HT1080 (cell line): ENCODE data around the gene PRKCSH. TPM values are rescaled to one million over a fixed set of nuclear protein-coding genes. Genes with fewer than 3 reads are reported as not detected.
"Not testable (repeated sequence)": the region's sequence is repeated elsewhere in the genome, so short reads cannot be mapped to it uniquely, and the experiment has no call there.

Source experiments
- DNase-seq: peaks from one replicate; pipeline ENCODE4 v3.0.0-alpha.2; 2015; ENCODE audit warnings: low read depth
- total RNA-seq: library from RNA; depleted of rRNA; stranded (reverse); fragments of >200 nt; shearing (Covaris generic); gene quantifications from 2 replicates; pipeline ENCODE4 v1.2.3, GENCODE V29; 2014

The PRKCSH gene
- total RNA-seq, 1 experiment from 2014 or later: 159 TPM

DNA sequence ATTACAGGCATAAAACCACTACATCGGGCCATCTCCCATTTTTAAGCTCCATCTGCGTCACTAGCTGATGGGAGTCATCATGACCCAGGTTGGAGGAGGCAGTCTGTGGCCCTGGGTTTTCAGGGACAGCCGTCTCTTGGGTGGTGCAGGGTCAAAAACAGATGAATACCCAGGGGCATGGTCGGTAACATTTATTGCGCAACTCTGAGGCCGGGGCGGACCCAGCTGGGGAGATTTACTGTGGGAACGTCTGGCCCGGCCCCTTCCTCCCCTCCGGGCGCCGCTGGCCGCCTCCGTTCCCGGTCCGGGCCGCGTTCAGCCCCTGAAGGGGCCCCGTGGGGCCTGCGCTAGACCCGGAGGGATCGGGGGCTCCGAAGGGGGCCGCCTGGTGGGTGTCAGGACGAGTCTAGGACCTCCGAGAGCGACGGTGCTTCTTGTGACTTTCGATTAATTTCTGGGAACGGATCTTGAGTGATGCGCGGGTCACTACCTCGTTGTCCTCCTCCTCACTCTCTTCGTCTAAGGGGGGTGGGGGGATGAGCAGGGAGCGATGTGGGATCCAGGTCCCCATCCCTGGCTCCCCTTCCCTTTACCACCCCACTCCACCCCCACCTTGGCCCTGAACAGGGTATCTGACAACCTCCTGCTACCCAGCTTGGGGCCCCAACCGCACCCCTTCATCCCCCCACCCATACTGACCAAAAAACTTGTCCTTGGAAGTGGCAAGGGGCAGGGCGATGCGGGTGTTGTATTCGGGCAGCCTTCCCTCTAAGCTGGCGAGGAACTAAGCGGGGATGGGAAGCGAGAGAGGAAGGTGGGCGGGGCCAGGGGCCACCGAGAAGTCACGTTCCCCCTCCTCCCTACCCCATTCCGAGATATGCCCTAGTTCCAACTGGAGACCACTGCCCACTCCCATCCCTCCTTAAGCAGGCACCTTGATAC, 14.7 kb upstream of the PRKCSH start:
- no peak for DNase-seq

DNA sequence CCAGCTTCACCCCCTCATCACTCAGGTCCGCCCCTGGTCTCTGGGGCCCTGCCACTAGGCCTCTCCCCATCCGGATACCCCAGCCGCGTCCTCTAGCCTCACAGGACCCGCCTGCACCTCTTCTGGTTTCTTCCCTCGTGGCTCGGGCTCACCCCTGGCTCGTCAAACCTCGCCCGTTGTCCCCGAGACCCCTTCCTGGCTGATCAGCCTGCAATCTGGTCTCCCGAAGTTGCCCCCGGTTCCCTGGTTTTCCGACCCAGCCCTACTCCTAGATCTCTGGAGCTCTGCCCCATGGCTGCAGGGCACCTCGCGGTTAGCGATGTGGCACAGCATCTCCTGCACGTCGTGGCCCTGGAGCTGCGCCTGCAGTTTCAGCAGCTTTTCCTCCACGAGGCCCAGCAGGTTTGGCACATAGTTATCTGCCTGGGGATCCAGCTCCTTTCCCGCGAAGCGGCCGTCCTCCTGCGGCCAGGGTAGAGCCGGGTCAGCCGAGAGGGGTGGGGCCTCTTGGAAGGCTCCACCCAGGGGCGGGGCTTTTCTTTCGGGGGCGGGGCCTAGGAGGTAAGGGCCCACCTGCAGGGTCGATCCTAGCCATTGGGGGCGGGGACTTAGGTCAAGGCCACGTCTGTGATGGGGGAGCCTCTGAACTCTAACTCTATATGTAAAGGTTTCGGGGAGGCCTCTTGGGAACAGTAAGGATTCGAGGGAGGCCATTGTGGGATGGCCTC, 13.9 kb upstream of the PRKCSH start:
- DNase-seq: no peak

DNA sequence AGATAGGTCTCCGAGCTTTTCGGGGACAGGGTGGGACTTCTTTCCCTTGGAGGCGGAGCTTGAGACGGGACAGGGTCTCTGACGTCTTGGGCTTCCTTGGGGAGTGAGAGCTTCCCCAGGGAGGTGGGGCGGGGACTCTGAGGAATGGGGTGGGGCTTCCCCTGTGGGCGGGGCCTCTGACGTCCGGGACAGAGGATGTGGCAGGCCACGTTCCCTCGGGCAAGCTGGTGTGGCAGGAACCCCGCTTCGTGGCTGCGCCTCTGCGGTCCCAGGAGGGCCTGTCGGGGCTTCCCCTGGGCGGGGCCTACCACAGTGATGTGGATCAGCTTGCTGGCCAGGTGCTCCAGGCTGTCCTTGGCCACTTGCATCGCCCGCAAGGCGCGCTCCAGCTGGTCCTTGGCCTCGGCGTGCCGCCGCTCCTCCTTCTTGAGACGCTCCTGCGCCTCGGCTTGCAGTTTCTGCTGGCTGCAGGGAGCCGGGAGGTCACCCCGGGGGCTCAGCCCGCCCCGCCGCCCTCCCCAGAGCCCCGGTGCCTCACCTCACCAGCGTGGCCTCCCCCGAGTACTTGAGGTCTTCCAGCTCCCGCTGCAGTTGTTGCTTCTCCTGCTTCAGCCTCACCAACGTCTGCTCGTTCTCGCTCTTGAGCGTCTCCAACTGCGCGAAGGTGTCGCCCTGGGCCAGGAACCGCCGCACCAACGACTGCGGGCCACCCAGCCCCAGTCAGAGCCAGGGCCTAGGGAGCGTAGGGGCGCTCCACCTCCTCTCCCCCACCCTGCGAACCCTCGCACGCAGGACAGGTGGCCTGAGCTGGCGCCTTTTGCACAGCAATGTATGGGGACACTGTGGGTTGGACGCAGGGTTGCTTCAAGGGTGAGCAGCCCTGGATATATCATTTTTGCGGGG, 13.0 kb upstream of the PRKCSH start:
- no peak for DNase-seq

DNA sequence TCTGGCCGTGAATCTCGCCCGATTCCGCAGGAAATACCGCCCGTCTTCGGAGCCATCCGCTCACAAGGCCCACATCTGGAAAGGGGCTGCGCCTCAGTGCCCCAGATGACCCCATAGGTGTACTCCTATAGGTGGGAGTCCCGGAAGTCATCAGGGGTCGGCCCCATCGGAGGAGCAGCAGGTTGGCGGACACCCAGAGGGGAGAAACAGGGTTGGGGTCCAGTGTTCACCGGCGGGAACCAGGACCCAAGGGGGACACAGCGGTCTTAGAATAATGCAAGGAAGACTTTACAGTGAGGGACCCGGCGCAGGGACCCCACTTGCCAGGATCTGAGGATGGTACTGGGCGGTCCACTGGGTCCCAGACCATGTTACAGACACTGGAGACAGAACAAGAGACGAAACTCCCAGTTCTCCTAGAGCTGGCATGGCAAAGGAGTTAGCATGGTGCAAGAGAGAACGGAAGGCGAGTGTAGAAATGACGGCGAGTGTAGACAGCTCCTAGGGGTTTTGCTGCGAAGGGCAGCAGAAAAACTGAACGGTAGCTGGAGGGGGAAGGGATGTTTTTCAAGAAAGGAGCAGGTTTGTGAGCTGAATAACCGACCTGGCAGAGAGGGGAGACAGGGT, 12.2 kb upstream of the PRKCSH start:
- DNase-seq: no peak

DNA sequence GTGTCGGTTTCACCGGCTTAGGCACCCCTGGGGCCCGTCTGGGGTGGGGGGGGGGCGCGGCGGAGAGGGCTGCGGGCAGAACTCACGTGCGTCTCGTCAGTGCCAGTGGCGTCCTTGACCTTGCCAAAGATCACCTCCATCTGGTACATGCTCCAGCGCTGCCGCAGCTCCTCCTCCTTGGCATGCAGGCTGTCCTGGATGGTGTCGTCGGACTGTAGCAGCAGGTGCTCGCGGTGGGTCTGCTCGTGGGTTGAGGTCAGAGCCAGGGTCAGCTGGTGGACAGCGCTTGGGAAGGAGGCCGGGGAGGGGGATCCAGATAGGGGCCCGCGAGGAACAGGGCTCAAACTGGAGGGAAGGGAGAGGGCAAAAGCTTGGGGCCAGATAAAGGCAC, 11.6 kb upstream of the PRKCSH start:
- DNase-seq: no peak

DNA sequence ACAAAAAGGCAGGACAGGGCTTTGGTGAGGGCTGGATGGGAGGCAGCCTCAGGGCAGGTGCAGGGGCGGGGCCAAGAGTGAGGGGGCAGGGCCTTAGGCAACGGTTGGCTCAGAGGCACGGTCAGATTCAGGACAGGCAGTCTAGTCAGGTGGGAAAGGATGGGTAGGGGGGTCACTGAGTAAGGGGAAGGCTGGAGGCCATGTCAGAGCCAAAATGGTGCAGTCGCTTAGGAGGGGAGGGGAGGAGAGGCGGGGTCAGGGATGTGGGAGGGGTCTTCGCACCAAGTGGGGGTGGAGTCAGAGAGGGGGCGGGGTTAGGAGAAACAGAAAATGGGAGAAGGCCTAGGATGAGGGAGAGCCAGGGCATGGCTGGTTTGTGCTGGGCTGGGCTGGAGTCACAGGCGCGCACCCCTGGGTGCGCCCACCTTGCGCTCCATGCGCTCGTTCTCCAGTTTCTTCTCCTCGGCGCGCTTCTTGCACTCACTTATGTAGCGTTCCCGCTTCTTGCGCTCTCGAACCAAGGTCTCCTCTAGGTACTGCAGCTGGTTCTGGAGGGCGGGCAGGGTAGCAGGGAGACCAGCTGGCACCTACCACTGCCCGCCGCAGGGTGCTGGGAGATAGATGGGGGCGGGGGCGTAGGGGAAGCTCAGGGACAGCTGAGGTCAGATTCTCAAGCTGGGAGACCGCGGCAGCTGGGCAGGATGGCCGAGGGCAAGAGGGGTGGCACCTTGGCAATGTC, 9.5 kb upstream of the PRKCSH start:
- DNase-seq: no peak

DNA sequence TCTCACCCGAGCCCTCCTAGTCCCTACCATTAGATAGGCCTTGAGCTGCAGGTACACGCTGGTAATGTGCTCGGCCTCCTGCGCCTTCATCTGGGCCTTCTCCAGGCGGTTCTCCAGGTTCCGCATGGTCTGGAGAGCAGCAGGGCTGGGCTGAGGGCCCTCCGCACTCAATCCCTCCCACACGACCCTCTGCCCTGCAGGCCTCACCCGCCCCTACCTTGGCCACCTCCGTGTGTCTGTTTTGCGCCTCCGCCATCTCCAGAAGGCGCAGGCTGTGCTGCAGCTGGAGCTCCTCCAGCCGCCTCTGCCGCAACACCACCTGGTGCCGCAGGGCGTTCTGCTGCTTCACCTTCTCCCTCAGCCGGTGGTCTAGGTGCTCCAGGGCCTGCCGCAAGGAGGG, 8.8 kb upstream of the PRKCSH start:
- no peak for DNase-seq

DNA sequence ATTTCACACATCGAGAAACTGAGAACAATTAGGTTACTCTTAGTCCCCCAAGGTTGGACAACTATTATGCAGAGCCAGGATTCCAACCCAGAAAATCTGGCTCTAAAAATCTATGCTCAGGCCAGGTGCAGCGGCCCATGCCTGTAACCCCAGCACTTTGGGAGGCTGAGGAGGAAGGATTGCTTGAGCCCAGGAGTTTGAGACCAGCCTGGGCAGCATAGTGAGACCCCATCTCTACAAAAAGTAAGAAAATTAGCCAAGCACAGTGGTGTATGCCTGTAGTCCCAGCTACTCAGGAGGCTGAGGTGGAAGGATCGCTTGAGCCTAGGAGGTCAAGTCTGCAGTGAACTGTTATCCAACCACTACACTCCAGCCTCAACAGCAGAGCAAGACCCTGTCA, 1.9 kb upstream of the PRKCSH start:
- not testable (repeated sequence) for DNase-seq

DNA sequence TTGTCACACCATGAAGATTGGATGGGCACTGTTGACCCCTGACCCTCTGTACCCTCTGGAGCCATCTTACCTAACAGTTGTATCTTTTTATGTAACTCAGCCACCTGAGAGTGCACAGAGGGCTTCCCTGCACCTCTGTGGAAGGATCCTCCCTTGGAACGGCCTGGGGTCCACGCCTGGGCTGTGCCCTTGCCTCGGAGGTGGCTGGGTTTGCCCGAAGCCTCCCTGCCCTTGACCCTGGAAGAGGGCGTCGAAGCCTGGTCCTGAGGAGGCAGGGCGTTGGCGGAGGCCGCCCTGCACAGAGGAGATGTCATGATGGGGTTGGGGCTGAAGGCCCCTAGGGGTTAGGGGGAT, 755 bp upstream of the PRKCSH start:
- DNase-seq: no peak

DNA sequence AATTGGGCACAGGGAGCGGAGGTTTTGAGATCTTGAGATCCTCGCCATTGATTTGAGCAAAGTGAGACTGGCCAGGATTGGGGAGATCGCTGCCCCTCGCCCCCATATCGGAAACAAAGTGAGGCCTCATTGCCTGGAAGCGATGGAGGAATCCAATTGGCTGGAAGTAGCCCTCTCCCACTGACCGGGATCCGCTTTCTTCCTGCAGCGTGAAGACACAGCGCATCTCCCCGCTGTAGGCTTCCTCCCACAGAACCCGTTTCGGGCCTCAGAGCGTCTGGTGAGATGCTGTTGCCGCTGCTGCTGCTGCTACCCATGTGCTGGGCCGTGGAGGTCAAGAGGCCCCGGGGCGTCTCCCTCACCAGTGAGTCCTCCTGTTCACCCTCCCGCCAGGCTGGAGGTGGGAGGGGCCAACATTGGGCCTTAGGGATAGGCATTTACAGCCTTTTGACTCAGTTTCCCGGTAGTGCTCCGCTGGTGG, 438 bp downstream of the PRKCSH start:
- no peak for DNase-seq

DNA sequence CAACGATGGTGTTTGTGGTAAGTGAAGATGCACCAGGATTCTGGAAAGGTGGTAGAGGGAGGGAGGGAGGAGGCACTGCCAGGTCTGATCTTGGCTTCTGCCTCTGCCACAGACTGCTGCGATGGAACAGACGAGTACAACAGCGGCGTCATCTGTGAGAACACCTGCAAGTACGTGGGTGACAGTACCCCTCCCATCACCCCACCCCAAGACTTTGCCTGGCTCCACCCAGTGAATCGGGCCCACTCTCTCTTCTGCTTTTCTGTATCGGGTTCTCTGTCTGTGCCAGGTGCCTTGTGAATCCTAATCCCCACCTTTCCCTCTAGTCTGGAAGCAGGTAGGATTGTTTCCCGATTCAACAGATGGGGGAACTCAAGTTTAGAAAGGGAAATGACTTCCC, 2.5 kb downstream of the PRKCSH start:
- no peak for DNase-seq

DNA sequence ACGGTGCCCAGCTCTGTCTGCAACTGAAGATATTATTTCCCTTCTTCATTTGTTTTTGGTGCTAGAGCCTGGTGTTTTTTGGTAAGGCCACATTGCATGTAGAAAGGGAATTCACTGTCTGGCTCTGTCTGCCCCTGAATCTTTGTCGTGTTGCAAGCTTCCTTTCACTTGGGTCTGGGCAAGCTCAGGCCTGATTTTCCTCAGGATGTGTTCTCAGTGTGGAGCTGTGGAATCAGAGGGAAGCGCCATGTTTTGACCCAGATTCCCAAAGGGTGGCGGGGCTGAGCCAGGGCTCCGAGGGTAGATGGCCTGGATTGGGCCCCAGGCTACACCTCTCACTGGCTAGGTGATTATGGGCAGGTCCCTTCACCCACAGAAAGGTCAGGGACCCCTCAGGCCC, 8.6 kb downstream of the PRKCSH start:
- DNase-seq: no peak

DNA sequence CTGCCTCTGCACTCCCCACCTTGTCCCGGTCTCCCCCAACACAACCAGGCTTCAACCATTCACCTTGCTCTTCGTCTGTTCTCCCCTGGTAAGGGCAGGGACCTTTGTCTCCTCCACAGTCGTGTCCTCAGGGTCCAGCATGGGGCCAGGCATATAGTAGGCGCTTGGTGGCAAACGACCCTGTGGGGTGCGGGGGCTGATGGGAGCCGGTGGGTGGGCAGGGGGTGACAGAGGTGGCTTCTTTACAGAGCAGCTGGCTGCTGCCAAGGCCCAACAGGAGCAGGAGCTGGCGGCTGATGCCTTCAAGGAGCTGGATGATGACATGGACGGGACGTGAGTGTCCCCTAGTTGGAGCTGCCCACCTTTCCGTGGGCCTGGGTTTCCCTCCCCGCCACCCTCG, 9.7 kb downstream of the PRKCSH start:
- DNase-seq: no peak

DNA sequence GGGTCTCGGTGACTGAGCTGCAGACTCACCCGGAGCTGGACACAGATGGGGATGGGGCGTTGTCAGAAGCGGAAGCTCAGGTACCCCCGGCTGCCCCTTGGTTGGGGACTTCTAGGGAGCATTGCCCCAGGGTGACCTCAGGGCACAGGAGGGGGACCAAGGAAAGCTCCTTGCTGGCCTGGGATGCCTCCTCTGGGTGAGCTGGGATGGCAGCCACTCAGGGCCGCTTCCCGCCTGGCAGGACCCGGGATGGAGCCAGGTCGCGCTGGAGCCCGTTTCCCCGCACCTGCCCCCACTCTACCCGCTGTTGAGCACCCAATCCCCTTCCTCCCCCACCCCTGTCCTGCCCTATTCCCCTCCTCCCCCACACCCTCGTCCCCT, 10.8 kb downstream of the PRKCSH start:
- DNase-seq: no peak

DNA sequence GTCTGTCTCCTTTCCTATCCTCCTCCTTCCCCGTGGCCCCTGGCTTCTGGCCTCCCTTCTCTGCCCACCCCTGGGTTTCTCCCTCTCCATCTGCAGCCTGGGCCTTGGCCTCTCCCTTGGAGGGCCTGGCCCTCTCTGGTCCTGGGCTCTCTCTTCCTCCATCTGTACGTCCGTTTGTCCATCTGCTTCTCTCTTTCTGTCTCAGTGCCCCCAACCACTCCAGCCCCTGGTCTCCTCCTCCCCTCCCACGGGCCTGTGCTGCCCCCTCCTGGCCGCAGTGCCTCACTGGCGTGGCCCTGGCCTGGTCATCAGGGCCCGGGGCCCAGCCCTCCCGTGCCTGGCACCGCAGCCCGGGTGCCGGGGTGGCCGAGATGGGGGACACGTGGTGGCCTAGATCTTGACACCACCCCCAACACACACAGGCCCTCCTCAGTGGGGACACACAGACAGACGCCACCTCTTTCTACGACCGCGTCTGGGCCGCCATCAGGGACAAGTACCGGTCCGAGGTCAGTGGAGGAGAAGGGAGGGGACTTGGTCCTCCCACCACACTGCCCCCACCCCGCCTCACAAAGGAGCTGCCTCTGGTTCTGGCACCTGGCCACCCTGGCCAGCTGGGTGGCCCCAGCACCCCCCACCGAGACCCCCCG, 11.3 kb downstream of the PRKCSH start:
- no peak for DNase-seq

DNA sequence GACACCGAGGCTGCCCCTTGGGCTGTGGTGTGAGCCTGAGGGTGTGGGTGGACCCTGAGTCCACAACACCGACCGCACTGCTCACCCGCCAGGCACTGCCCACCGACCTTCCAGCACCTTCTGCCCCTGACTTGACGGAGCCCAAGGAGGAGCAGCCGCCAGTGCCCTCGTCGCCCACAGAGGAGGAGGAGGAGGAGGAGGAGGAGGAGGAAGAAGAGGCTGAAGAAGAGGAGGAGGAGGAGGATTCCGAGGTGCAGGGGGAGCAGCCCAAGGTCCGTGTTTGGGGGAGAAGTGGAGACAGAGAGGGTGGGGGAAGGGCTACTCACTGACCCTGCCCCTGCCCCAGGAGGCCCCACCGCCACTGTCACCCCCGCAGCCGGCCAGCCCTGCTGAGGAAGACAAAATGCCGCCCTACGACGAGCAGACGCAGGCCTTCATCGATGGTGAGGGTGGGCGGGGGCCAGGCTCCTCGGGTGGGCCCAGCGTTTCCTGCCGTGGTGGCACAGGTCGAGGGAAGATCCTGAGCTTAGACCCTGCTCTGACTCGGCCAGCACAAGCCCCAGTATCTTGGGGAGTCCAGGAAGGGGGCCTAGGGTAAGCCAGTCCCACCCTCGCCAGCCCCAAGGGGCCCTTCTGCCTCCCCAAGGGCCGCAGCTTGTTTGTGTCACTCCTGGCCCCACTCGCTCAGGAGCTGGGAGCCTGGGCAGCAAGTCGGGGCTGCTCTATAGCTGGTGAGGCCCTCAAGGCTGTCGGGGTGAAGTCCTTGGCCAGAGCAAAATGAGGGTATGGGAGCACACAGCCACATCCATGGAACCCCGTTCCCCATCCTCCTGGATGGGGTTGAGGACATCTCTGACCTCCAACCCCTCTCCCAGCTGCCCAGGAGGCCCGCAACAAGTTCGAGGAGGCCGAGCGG, 12.2 kb downstream of the PRKCSH start:
- no peak for DNase-seq

DNA sequence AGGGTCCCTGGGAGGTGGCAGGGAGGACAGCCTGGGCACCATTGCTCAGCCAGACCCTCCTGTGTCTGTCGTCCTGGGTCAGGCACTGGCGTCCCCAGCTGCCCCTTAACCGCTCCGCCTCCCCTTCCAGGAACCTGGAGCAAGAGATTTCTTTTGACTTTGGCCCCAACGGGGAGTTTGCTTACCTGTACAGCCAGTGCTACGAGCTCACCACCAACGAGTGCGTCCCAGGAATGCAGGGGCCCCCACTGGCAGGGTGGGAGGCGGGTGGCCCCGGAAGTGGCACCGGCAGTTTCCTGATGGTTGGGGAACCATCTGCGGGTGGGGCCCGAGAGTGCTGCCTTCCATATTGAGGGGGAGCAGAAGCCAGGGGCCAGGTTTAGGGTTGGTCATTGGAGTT, 13.0 kb downstream of the PRKCSH start:
- no peak for DNase-seq

DNA sequence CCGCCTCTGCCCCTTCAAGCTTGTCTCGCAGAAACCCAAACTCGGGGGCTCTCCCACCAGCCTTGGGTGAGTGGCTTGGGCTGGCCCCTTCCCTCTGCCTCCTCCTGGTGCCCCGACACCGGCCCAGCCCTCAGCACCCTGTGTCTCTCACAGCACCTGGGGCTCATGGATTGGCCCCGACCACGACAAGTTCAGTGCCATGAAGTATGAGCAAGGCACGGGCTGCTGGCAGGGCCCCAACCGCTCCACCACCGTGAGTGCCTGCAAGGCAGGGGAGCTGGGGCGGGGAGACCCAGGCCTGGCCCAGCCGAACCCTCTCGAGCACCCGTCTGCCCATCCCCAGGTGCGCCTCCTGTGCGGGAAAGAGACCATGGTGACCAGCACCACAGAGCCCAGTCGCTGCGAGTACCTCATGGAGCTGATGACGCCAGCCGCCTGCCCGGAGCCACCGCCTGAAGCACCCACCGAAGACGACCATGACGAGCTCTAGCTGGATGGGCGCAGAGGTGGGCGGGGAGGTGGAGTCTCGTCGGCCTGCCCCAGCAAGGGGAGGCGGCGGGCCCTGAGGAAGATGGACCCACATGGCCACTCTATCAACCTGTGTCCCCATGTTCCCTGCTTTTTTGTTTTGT, 13.6 kb downstream of the PRKCSH start:
- no peak for DNase-seq
